Suprapubic skin (tissue), 4 donors: ENCODE measurements around the gene MALRD1.

Experiments used
- CTCF ChIP-seq, 2 donors: fragments of 200-600 bp in 1 of 2; fragments of 450-650 bp in 1 of 2; sonication (generic) in 1 of 2; IDR thresholded peaks; one replicate each; pipeline ENCODE4 v1.5.1; 2016 to 2019; ENCODE audit warnings: antibody characterized with exemption in 2 of 2, mild to moderate bottlenecking in 1 of 2, moderate library complexity in 1 of 2
- POLR2A ChIP-seq, 2 donors: fragments of 450-650 bp; IDR thresholded peaks; one replicate each; pipeline ENCODE4 v1.6.1; 2017; ENCODE audit warnings: antibody characterized with exemption in 2 of 2, mild to moderate bottlenecking in 2 of 2, moderate library complexity in 2 of 2
- POLR2AphosphoS5 ChIP-seq, 3 donors: sonication (generic); formaldehyde crosslinking; IDR thresholded peaks; one replicate each; pipeline ENCODE4 v1.6.1; 2017; ENCODE audit warnings: antibody characterized with exemption in 3 of 3

DNA sequence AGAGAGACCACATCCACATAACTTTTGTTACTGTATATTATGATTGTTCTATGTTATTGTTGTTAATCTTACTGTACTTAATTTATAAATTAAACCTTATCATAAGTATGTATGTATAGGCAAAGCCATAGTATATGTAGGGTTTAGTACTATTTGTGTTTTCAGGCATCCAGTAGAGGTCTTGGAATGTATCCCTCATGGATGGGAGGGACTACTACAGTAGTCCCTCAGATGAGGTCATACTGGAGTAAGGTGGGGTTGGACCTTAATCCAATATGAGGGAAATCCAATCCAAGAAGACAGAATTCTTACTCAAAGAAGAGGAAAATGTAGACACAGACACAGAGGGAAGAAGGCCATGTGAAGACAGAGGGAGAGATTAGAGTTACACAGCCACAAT lies 34.1 kb upstream of the MALRD1 start:
- TF ChIP-seq CTCF (IDR thresholded peaks at IDR 0.05) (no peak), POLR2A (IDR thresholded peaks at IDR 0.05) (no peak), POLR2AphosphoS5 (IDR thresholded peaks at IDR 0.05) (no peak)
